Hematopoietic multipotent progenitor cell treated with erythropoietin and hydrocortisone succinate and interleukin-3 and kit ligand, for 17 days (in vitro differentiated cells): ENCODE data around the gene DLX5.

Source experiments
- DNase-seq: peaks from one replicate; pipeline ENCODE4 v3.0.0-alpha.2; 2015; ENCODE audit warnings: low spot score

Gene DLX5

DNA sequence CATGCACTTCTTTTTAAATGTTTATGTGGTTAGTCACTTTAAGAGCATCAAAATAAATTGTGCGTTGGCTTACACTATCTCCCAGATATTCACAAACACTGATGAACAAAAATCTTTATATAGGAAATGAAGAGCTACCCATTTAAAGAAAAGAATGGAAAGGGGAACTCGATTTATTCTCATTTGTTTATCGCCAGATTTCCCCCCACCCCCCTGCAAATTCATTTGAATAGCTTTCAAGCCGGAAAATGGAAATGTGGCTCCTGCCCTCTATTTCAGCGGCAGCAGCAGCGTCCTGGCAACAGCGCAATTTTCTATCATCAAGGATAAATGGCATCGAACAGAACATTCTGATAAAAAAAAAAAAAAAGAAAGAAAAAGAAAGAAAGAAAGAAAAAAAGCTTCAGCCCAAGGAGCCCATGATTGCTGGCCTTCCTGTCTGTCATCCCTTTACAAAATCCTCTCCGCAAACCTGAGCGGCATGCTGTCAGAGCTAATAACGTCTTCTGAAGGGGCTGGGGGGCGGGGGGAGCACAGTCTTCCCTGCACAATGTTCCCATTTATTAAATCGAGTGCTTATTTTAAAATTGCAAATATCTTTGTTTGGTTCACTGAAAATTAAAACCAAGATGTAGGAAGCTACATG, 33.0 kb downstream of the DLX5 start:
- DNase-seq: no peak

DNA sequence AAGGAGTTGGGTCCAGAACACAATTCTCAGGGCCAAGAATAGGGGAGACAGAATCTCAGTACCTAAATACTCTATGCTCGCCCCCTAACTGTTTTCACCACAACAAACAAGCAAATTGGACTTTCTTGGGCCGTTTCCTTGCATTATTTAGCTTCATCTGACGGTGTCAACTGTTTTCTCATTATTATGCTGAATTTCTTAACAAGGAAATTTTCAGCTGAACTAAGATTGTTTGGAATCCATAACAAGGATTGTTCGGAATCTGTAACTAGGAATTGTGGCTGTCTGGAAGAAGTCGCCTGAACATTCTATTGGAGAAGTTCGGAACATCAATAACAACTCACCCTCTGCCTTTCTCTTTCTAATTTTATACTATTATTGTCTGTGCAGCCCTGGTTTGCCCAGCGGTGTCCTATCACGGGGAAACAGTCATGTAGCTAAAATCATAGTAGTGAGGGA, 34.7 kb downstream of the DLX5 start:
- DNase-seq: no peak

DNA sequence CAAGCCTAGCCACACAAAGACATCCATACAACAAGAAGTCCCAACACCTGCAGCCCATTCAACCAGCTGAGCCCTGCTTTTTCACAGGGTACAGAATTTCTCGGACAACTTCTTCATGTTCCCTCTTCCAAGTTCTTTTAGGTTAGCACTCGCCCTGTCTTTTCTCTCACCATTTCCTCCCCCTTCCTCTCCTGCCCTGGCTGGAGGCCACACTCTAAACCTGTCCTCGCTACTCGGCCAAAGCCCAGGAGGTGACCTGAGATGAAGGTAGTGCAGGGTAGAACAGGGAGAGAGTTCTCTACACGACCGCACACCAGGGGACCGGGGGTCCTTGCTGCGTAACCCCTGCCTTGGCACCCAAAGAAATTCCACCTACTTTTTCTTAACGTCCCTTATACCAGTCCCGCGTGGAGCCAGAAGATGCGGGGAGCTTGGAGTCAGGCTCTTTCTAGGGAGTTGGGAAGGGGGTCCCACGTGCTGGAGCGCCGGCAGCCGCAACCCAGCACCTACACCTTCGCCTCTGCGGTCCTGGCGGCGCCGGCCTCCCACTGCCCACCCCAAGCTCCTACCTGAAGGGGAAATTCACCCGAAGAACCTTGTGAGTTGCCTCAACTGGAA, 35.3 kb downstream of the DLX5 start:
- no peak for DNase-seq

DNA sequence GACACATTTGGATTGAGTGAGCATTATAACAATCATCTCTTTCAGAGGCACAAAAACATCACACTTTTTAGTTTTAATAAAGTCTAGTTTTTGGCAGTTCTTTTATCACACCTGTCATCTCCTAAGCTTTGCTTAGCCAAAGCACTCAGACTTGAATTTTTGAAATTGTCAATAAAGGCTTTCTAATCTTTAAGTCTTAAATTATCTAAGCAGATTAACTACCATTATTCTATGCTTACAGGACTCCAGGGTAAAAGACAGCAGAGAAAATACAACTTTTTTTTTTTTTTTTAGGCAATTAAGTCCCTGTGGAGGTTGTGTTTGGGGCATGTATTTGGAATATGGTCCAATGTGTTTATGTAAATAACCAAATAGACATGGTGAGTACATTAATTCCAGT, 36.9 kb downstream of the DLX5 start:
- no peak for DNase-seq

DNA sequence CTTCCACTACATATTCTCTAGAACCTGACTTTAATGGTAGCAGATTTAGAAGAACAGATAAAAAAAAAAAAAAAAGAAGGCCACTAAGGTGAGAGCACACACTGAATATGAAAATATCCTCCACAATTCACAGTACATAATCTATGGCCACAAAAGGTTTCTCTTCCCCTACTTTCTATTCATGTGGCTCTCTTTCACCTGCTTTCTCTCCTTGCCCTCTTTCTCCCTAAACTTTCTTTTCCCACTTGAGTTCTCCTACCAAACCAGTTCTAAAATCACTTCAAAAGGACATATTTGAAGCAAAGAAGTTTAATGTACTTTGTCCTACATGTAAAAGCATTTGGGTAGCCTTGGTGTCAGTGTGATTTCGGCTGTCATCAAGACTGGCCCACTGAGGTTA, 37.7 kb downstream of the DLX5 start:
- no peak for DNase-seq

DNA sequence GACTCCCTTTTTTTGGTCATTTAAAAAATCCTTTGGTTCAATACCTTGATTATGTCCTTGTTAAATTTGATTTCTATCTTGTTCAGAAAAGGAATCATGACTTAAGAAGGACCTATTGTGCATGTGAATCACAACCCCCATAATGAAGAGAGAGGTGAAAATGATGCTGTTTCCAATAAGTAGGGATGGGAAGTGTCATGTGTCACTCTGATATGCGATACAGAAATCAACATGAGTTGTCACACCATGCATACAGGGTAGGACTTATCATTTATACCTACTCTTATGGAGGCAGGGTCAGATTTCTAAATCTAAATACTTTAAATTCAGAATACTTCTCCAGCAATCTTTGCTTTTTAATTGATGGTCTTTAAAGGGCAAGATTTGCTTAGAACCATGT, 38.6 kb downstream of the DLX5 start:
- DNase-seq: no peak

DNA sequence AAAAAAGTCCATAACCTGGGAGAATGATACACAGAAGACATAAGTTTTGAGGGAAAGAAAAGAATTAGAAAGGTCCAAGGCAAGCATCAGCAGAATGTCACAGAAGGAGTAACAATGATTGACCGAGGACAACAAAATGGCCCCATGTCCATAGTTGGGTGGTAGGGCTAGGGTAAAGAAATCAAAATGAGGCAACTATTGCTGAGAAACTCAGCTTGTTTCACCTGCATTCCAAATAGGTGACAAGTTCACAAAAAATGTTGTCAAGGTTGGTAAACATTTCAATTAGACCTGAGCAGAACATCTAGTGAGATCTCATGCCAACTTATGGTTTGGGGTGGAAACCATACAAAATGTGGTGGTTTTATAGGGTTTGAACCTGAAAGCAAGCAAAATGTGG, 42.0 kb downstream of the DLX5 start:
- no peak for DNase-seq

DNA sequence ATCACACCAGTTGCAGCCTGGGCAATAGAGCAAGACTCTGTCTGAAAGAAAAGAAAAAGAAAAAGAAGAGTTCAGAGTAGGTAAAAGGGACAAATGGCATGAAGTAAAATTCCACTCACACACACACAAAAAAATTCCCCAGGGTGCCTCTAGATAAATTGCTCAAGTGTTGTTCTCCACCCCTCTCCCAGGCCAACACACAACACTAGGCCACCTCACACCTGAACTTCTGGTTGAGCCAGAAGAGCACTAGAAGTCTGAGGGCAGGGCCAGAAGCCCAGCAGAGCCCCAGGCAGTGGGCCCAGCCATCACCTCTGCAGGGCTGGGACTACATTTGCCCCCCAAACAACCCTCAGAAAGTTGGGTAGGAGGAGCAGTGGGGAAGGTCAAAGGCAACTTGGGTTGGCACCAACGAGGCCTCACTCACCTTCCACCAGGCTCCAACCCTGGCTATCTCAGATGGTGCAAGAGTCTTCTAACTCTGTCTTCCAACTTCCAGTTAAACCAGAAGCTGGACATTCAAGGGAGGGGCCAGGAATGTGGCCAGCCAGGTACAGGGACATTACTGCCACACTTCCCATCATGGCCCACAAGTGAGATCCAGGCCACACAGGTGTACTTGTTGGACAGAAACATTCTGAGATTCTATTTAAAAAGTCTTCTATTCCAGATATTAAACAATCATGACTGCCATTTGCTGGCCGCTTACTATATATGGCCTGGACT, 44.9 kb downstream of the DLX5 start:
- no peak for DNase-seq

DNA sequence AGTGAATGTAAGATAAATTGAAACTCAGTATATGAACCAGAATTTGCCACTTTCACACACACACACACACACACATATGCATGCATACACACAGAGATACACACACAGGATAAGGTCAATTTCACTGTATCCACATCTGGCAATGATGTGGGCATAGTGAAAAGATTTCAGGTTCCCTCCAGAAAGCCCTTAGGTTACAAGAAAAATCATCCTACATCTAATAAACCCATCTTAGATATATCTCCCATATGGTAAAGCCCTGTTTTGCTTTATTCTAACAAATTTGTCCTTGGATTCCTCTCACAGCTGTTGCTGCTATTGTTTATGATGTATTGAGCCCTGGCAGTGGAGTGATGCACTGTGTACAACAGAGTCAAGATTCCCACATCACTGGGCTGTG, 47.2 kb downstream of the DLX5 start:
- no peak for DNase-seq

DNA sequence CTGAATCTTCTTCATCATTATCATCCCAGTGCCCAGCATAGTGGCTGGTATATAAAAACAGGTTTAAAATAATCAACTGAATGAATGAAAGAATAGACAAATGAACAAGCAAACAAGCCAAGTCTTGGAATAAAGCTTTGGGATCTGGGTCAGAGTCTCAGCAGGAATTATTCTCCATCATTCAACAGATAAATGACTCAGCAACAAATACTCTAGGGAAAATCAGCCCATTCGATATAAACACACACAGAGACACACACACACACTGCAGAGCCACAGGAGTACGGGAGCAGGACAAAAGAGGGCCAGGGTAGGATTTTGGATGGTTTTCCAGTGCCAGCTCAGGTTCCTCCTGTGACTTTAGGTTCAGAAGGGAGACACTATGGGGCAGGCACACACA, 48.5 kb downstream of the DLX5 start:
- DNase-seq: no peak

DNA sequence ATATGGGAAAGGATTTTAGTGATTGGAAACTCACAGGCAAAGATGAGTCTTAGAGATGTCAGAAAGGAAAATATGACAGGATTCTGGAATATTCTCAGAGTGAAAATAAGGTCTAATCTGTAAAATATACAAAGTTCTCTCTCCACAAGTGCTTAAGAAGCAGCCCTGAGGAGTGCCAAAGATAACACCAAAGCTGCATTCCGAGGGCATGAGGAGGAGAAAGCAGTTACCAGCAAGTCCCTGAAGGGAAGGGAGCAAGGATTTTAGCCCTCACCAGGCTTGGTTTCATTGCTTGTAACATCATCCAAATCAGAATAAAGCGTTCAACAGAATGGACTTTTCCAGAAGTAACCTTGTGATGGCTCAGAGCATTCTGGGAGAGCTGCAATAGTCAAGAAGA, 50.6 kb downstream of the DLX5 start:
- DNase-seq: no peak

DNA sequence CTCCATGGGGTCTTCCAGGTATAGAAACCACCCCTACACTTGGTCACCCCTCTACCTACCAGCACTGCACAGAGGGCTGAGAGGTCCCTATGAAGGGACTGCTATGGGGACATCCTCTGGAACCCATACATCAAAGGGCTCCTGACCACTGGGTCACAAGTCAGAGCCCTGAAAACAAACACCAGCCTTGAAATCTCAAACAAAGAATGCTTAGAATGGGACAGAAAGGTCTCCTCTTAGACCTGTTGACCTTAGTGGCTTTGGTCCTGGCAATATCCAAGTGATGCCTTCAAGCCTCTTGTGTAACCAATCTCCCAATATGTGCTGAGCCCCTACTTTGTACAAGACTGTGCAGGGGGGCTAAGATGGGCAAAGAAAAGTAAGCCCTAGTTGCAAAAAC, 53.9 kb downstream of the DLX5 start:
- no peak for DNase-seq
